SIG-M5 treated with dmso at 0.1 percent for 504 hours (cell line): Measurements from ENCODE around the gene EFHD2.
A peak's percentile ranks its signal among the peaks of the same experiment; 100 is the strongest.

Experiments
- DNase-seq: peaks from one replicate; lab custom pipeline; 2025; ENCODE audit not compliant: unreplicated experiment; lab: John Stamatoyannopoulos, UW

The EFHD2 gene

DNA sequence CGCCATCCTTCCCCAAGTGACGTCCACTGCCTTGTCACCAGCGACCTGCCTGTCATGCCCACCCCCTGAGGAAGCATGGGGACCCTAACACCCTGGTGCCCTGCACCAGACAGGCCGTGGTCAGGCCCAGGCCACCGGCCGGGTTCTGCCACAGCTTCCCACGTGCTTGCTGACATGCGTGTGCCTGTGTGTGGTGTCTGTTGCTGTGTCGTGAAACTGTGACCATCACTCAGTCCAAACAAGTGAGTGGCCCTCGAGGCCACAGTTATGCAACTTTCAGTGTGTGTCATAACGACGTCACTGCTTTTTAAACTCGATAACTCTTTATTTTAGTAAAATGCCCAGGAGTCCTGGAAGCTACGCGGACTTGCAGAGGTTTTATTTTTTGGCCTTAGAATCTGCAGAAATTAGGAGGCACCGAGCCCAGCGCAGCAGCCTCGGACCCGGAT, 20.0 kb downstream of the EFHD2 start:
- DNase-seq, result no peak

DNA sequence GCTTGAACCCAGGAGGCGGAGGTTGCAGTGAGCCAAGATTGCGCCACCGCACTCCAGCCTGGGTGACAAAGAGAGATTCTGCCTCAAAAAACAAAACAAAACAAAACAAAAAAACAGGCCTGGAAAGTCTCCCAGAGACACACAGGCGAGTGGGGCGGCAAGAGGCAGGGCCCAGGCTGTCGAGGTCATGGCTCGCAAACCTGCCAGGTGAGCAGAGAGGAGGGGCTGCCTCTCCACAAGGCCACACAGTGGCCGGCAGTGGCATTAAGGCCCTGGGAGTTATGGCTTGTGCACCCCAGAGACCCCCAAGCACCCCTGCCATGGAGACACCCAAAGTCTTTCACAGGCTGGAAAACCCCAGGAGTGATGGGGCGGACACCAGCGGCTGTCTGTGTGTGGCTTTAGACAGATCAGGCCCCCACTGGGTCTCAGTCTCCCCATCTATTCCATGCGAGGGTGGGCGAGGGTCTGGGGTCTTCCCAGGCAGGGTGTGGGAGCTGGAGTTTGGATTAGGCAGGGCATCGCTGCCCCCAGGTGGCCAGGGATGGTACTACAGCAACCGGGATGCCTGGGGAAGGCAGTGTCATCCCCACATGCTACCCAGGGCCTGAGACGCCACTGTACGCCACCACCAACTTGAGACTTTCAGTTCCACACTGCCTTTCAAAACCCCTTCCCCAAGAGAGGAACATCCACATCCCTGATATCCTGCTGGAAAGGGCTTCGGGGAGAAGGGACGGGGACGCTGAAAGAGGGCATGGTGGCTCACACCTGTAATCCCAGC, 21.3 kb downstream of the EFHD2 start:
- DNase-seq, result no peak

DNA sequence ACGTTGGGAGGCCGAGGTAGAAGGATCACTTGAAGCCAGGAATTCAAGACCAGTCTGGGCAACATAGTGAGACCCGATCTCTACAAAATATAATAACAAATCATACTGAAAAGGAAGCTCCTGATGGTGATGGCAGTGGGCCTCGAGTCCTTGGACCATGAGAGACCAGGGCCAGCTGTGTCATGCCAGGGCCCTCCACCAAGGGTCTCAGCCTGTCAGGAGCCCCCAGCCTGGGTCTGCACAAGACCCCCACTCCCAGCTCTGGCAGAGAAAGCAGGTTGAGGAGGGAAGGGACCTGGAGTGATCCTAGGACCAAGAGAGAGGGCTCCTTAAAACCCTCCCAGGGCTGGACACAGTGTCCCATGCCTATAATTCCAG, 21.9 kb downstream of the EFHD2 start:
- no peak for DNase-seq

DNA sequence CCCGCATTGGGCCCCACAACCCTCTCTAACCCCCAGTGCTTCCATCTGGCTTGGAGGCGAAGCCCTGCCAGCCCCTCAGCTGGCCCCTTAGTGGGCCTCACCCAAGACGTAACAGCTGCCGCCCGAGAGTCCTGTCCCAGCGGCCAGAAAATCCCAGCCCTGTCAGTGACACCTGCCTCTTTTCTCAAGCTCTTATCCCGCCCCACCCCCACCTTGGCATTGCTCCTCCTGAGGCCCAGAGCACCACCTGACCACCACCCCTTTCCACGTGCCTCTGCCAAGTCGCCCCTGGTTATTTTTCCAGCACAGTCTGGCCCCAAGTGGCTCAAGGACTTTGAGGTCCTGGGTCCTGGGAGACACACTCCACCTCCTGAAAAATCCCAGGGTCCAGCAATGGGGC, 22.6 kb downstream of the EFHD2 start:
- no peak for DNase-seq

DNA sequence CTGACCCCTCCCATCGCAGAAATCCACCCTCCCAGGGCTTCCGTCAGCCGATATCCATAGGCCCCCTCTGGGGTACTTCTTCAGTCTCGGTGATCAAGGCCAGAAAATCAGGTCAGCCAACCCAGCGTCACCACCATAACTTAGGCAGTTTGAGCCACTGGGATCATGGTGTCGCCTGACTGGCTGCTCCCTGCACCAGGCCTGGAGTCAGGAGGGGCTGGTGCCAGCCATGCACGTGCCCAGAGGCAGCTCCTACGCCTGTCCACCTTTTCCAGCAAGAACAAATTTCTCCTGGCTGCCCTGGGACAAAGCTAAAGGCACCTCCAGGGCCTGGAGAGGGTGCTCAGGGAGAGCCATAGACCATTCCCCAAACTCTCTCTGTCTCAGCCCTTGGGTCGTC, 23.8 kb downstream of the EFHD2 start:
- DNase-seq, result no peak

DNA sequence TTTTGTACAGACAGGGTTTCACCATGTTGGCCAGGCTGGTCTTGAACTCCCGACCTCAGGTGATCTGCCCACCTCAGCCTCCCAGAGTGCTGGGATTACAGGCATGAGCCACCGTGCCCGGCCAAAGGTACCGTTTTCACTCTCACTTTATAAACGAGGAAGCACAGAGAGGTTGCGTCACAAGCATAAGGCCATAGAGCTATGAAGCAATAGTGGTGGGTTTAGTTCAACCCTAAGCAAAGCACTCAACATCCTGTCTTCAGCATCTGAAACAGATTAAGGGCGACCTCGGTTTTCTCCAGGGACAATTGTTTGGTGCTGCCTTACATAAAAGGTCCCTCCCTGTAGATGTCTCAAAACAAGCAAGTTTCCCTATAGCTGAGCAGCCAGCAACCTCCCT, 25.1 kb downstream of the EFHD2 start:
- DNase-seq, result peak; percentile 85

DNA sequence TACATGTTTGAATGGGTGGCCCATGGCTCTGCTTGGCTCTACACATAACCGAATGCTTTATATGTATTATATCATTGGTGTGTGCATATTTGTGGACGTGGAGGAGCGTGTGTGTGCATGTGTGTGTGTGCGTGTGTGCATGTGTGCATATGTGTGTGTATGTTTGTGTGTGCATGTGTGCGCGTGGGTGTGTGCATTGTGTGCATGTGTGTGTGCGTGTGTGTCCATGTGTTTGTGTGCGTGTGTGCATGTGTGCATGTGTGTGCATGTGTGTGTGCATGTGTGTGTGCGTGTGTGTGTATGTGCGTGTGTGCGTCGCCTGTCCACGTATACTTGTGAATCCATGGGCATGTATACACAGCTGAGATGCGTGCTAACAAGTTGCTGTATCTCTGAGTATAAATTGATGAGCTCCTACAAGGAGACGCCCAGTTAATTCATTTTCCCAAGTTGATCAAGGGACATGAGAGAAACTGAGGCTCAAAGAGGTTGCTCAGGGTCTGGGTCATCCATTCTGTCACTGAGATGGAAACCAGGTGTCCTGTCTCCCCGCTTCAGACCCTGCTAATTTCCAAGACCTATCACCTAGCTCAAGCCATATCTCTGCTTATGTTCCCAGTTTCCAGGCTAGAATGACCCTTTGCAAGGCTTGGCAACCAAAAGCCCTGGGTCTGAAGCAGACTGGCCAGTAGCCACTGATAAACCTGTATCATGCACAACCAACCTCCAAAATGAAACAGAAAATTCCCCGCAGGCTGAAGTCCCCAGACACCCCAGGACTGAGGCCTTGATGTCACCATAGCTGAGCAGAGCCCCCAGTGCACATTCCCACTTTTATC, 25.8 kb downstream of the EFHD2 start:
- DNase-seq, result no peak

DNA sequence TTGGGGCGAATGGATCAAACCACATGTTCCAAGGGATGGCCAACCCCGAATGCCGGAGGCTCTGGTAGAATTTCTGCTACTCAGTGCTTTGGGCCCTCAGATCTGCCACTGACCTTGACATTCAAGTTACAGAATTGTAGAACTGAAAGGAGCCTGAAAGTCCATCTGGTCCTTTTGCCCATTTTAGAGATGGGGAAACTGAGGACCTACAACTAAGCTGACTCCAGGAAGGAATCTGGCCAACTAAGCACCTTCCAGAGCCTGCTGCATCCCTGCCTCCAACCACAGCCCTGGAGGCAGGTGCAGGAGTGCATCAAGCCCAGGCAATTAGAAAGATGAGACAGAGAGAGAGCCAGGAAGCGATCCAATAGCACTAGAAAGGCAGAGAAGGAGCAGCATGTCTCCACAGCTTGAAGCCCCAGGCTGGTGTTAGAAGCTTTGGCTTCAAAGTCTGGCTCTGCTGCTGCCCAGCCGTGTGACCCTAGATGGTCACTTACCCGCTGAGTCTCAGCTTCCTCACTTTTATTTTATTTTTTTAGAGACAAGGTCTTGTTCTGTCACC, 27.3 kb downstream of the EFHD2 start:
- no peak for DNase-seq

DNA sequence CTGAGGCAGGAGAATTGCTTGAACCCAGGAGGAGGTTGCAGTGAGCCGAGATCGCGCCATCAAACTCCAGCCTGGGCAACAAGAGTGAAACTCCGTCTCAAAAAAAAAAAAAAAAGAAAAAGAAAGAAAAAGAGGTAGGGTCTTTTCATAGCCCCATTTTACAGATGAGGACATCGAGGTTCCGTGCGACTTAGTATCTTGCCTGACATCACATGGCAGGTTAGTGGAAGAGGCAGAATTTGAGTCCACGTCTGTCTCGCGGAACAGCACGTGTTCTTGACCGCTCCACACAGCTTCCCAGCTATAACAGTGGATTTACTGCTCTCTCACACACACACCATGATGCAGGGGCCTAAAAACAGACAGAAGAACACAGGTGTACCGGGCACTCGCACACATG, 29.6 kb downstream of the EFHD2 start:
- no peak for DNase-seq

DNA sequence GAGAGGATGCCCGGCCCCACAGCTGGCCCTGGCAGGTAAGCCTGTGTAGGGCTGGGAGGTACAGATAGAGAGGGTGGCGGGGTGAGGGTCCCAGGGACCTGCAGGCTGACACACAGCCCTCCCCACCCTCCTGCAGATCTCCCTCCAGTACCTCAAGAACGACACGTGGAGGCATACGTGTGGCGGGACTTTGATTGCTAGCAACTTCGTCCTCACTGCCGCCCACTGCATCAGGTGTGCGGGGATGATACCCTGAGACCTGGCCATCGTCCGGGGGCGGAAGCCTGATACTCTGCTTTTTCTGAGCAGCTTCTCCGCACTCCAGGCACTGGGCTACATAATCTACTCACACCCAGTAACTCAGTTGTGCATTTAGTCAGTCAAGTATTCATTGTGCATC, 30.7 kb downstream of the EFHD2 start:
- no peak for DNase-seq

DNA sequence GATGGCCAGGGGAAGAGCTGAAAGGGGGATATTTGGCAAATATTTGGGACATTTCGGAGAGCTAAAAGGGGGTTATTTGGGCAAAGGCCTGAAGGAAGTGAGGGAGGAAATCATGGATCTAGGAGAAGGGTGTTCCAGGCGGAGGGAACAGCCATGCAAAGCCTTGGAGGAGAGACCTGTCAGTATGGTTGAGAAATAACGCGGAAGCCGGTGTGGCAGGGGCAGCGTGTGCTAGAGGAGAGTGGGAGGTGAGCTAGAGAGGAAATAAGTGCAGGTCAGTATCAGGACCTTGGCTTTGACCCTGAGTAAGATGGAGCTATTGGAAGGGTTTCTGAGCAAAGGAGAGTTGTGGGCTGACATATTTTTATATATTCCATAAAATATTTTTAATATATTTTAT, 31.6 kb downstream of the EFHD2 start:
- no peak for DNase-seq

DNA sequence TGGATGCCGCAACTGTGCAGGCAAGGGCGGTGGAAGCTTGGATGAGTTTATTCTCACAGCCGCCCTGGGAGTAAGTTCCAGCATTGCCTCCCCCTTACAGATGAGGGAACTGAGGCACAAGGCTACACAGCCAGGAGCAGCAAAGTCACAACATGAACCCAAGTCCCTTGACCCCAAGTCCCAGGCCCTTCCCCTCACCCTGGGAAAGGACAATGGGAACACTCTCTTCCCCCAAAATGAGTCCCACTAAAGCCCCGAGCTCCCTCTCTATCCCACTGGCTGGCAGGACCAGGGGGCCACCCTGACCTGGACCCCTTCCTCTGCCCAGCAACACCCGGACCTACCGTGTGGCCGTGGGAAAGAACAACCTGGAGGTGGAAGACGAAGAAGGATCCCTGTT, 32.4 kb downstream of the EFHD2 start:
- DNase-seq, result no peak

DNA sequence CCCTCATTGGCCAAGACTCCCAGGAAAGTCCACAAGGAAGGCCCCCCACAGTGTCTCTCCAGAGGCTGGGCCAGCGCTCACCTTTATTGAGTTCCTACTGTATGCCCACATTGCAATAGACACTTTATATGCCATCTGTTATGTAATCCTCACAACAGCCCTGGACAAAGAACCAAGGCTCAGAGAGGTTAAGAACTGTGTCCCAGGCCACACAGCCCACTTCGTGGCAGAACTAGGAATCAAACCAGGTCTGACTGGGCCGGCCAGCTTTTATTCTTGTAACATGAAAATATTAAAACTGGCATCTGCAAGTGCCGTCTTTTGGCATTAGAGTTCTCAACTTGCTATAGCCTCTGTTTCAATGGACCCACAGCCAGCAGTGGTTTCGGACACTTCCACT, 33.1 kb downstream of the EFHD2 start:
- DNase-seq, result no peak

DNA sequence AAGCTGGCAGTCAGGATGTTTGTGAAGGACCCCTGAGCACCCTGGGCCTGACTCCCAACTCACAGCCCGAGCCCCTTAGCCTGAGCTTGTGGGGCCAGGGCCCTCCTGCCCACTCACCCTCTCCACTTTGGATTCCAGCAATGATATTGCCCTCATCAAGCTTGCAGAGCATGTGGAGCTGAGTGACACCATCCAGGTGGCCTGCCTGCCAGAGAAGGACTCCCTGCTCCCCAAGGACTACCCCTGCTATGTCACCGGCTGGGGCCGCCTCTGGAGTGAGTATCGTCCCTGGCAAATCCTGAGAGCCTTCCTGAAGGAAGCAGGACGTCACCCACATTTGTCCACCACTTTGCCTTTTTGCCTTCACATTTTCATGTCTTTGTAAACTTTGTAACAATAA, 33.6 kb downstream of the EFHD2 start:
- no peak for DNase-seq

DNA sequence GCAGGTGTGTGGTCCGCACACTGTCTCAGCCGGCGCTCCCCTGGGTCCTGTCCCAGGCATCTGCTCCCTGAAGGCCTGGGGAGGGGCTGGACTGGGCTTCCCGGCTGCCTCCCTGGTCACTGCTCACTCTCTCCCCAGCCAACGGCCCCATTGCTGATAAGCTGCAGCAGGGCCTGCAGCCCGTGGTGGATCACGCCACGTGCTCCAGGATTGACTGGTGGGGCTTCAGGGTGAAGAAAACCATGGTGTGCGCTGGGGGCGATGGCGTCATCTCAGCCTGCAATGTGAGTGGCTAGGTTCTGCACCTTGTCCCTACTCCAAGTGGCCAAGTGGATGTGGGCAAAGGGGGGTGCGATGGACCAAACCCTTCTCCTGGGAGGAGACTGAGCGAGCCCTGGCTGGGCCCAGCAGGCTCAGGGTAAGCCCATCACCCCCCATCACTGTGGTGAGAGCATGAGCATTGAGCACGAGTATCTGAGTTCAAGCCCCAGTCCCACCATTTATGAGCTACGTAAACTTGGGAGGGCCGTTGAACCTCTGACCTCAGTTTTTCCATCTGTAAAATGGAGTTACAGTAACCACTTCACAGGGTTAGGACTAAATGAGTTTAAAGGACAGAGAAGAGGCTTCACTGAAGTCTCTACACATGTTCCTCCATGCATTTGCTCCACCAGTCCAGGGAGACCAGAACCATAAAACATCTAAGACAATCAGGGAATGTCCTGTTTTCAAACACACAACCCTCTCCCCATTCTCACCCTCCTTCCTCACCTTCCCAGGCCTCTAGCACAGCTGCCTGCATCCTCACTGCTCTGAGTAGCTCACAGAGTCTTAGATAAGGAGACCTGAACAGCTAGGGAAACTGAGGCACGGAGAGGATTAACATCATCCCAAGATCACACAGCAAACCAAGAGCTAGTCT, 35.0 kb downstream of the EFHD2 start:
- DNase-seq, result no peak

DNA sequence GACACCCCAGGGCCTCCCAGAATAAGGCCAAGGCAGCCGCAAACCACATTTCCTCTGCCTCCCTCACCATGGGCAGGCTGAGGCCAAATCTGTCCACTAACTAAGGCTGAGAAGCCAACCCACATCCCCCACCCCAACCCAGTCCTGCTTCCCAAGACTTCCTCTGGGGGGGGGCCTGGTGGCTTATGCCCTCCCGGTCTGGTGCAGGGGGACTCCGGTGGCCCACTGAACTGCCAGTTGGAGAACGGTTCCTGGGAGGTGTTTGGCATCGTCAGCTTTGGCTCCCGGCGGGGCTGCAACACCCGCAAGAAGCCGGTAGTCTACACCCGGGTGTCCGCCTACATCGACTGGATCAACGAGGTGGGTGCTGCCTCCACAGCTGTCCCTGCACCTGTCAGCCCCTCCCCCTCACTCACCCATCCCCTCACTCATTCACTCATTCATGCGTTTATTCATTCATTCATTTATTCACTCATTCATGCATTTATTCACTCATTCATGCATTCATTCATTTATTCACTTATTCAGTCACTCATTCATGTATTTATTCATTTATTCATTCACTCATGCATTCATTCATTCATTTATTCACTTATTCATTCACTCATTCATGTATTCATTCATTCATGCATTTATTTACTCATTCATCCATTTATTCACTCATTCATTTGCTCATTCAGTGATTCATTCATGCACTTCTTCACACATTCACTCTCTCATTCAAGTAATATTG, 35.9 kb downstream of the EFHD2 start:
- no peak for DNase-seq

DNA sequence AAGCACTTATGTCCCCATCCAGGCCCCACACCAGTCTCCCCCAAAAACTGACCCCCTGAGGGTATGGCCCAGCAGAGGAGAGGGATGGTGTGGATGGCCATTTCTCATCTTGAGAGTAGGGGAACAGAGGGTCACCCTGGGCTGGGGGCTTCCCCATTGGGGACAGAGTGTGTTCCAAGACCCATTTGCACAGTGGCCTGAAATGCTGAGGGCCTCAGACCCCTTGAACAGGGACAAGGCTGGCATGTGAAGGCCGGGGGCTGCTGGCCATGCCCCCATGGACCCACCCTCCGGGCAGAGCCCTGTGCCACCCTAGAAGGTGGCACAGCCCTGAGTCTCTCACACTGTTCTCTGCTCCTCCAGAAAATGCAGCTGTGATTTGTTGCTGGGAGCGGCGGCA, 36.5 kb downstream of the EFHD2 start:
- DNase-seq, result no peak

DNA sequence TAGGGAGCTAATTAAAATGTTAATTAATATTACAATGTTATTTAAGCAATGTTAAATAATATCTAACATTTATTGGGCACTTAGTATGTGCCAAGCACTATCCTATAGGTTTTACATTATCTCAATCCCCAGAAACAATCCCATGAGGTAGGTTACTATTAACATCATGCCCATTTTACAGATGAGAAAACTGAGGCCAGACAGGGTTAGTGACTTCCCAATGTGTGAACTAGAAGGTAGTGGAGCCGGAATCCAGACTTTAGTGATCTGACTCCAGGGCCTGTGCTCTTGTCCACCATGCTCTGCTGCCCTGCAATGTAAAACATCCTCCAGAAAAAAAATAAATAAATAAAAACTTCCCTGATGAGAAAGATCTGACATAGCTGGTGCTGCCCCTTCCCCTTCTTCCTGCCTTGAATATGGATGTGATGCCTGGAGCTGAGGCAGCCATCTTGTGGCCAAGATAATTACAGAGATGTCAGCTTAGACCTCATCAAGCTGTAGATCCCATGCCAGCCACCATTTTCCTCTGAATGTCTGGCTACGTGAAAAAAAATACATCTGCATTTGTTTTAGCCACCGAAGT, 39.3 kb downstream of the EFHD2 start:
- no peak for DNase-seq

DNA sequence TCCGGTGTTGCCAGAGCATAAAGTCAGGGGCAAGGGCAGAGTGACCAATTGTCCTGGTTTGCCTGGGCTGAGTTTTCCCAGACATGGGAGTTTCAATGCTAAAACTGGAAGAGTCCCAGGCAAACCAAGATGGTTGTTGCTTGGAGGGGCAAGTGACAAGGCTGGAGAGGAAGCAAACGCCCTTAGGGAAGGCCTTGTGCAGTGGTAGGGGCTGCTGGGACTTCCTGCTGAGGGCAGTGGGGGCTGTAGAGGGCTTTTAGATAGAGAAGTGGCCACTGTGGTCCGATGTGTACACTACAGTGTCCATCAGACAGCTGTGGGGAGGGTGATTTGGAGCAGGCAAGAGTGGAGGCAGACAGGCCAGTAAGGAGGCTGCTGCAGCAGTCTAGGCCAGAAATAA, 39.9 kb downstream of the EFHD2 start:
- no peak for DNase-seq
